Activated CD8-positive, alpha-beta memory T cell treated with anti-CD3 and anti-CD28 coated beads for 48 hours (primary cell): ENCODE measurements around the gene C17orf50.

Experiments
- DNase-seq, 3 experiments: peaks; one replicate each; pipeline ENCODE4 v3.0.0-alpha.2; 2020; ENCODE audit warnings: low read depth in 2 of 3, low spot score in 2 of 3

The C17orf50 gene

GRCh38 chr17:35780950-35781349, 20.3 kb downstream of the C17orf50 start:
- no peak for DNase-seq

GRCh38 chr17:35784895-35785294, 24.2 kb downstream of the C17orf50 start:
- no peak for DNase-seq

GRCh38 chr17:35786941-35787432, 26.3 kb downstream of the C17orf50 start:
- no peak for DNase-seq

DNA sequence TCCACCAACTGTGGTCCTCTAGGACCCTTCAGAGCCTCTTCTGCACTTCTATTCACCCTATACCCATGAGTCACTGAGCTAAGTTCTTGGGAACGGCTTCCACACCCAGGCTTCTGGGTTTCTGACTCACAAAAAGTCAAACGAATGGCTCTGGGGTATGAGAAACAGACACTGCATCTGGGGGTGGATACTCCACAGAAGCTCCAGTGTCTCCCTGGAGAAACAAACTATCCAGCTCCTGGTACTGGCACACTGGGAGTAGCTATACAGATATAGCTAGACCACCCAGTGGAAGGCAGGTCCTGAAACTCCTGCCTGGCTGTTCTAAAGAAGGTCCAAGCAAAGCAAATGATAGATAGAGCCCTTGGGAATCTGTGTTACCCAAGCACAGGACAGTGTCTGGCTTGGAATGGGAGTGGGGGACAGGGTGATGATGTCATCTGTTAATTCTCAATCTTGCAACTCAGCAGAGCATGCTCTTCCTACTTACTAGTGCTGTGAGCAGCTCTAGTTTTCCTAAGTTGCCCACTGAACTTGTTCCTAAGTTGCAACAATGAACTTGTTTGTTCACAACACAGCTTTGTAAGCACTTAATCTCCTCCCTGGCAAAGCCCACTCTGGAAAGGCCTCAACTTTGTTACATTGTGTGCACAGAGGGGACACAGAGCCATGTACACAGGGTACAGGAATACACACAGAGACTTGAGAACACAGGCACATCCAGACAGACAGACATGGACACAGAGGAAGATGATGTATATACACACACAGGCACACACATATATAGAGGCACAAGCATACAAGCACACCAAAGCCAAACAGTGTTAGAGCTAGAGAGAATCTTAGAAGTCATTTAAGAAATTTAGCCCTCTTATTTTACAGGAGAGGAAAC, 28.0 kb downstream of the C17orf50 start:
- no peak for DNase-seq

DNA sequence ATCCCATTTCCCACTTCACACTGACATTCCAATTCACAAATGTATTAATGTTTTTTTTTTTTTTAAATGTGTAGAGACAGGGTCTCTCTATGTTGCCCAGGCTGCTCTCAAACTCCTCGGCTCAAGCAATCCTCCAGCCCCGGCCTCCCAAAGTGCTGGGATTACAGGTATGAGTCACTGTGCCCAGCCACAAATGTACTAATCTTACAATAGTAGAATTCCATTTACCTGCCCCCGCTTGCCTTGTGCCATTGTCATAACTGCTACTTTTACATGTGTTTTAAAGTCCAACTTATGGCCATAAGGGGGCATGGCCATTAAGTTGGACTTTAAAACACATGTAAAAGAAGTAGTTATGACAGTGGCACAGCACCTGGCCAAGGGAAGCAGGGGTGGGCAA, 30.2 kb downstream of the C17orf50 start:
- DNase-seq = no peak

- DNase-seq = no peak
Observed at GRCh38 chr17:35791681-35792350, 31.1 kb downstream of the C17orf50 start.

DNA sequence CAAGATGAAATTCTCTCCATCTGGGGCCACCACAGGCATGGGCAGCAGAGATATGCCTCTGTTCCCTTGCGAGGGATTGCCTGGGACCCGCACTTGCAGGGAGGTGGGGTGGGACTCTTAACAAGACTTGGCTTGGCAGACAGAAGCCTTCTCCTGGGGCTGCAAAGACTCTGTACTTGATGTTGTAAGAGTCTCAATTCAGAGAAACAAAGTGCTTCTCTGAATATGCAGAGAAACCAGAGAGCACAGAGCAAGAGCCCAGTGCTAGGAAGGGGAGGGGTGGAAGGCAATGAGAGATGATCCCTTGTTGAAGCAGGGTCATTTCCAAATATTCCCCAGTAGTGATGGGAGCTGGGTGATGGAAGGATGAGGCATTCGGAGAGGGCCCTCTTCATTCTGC, 32.6 kb downstream of the C17orf50 start:
- no peak for DNase-seq

- peak in 1 of 3 experiments; percentile 25 for DNase-seq
Observed at GRCh38 chr17:35795007-35795870, 34.6 kb downstream of the C17orf50 start, which contains the start of gene MMP28. Gene MMP28 (minus strand): TSS chr17:35795641. CDS start chr17:35795377, 264 bp downstream.

GRCh38 chr17:35795871-35796265, 35.2 kb downstream of the C17orf50 start:
- DNase-seq = no peak

DNA sequence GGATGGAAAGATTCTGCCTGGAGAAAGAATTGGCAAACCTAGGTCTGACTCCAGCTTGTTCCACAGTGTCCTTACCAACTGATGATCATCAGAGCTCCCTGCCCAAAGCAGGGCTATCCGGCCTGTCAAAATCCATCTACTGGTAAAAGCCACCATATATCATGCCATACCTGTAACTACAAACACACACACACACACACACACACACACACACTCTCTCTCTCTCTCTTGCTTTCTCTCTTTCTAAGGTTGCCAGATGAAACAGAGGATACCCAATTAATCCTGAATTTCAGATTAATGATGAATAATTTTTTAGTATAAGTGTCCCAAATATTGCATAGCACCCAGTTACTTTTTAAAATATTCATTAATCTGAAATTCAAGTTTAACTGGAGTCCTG, 36.3 kb downstream of the C17orf50 start:
- no peak for DNase-seq

DNA sequence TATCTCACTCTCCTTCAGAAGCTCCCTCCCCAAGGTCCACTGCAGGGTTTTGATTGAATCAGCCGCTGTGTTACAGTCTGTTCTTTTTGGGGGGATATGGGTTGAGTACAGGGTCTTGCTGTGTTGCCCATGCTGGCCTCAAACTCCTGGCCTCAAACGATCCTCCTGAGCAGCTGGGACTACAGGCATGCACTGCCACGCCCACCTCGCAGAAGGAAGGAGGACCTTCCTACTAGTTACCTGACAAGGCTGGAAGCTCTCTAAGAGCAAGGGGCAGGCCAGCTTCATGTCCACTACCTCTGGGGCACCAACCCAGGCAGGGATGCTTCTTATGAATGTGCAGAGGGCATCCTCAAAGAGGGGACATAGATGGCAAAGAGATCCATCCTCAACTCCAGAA, 36.7 kb downstream of the C17orf50 start:
- DNase-seq = no peak

DNA sequence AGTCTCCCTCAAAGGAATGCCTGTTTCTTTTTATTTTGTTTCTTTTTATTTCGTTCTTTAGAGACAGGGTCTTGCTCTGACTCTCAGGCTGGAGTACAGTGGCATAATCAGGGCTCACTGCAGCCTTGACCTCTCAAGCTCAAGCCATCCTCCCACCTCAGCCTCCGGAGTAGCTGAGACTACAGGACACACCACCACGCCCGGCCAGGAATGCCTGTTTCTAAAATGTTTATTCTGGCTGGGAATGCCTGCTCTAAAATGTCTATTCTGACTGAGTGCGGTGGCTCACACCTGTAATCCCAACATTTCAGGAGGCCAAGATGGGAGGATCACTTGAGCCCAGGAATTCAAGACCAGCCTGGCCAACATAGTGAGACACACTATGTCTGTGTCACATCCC, 37.2 kb downstream of the C17orf50 start:
- DNase-seq = no peak

- DNase-seq = no peak
Observed at GRCh38 chr17:35799942-35800341, 39.3 kb downstream of the C17orf50 start.

DNA sequence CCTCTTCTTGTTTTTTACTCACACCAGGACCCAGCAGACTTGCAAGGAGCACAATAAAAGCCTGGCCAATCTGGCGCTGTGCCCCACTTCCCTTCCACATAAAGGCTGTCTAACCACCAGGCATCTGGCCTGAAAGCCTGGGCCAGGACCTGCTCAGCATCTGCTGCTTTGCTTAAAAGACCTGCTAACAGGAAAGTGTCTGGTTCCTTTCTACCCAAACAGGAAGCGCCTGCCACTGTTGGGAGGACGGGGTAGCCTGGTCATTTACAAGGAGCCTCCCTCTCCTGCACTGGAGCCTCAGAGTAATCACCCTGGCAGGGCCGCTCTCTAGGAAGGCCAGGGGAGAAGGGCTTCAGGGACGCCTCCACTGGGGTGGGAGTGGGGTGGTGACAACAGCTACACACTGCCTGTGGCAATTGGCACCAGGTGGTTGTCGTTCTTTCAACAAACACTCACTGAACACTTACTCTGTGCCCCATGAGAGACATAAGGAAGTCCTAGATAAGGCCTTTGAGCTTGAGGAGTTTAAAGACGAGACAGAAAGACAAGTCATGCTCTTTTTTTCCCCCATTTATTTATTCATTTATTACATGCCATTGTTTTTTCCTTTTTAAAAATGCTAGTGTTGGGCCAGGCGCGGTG, 41.0 kb downstream of the C17orf50 start:
- no peak for DNase-seq

DNA sequence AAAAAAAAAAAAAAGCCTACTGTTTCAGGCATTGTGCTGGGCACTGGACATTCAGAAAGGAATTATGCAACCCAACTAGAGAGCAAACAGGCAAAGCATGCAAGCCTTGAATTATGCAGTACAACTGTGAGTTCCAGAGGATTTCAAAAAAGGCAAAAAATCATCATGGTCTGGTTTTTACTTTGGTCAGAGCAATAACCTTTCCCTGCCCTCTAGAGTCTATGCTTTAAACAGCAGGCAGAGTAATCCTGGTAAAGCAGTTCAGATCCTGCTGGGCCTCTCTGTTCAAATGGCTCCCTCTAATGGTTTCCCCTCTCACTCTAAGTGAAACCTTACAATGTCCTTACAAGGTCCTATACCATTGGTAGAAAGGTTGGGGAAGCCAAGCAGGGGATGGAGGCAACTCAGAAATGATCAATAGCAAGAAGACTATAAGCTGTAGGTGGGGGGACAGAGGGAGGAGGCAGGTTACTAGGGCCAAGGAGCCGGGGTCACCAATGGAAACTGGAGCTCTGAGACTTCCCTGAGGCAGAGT, 44.0 kb downstream of the C17orf50 start:
- no peak for DNase-seq

DNA sequence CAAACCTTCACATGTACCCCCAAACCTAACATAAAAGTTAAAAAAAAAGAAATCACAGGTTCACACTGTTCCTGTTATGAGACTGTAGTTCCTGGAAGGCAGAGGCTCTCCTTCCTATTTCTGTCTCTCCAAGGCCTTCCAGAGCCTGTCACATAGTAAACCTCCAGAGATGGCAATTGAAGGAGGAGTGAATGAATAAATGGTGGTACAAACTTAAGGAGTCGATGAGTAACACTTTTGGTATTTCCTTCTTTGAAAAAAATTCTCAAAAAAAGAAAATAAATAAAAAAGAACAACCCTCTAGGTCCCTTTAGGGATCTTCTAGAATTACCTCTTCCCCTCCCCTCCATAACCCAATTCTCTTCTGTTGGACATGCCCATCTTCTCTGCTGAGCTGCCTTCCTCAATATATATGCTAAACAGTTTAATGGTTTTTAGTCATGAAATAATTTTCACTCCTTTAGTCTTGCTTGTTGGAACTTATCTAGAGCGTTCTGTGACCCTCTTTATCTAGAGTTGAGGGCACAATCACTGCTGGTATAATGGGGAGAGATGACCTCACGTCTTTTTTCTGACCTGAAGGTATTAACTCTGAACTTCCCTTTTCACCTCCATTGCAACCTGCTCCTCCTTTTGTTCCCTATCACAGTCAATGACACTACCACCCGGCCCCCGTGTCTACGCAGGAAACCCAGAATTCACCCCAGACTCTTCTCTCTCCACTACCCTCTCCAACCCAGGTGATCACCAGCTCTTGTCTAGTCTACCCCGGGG, 46.9 kb downstream of the C17orf50 start:
- no peak for DNase-seq

GRCh38 chr17:35808240-35808961, 47.7 kb downstream of the C17orf50 start:
- no peak for DNase-seq

GRCh38 chr17:35808962-35809854, 48.5 kb downstream of the C17orf50 start, which contains the start of gene TAF15:
Gene TAF15 (plus strand): TSS chr17:35809484. CDS start chr17:35809570, 86 bp downstream.
- DNase-seq = peak; percentile 85 to 92 (median 86)
